NCI-H1105 treated with DMSO at 0.1 percent for 48 hours (cell line): ENCODE data around the gene SPATC1L.

Source experiments
- DNase-seq: peaks from one replicate; lab custom pipeline; 2025; lab: John Stamatoyannopoulos, UW

SPATC1L gene

GRCh38 chr21:46131838-46132651 is 52.2 kb downstream of the SPATC1L start:
- DNase-seq = no peak

GRCh38 chr21:46131588-46131837 is 52.7 kb downstream of the SPATC1L start:
- DNase-seq = no peak

GRCh38 chr21:46130831-46131587 is 53.2 kb downstream of the SPATC1L start:
- no peak for DNase-seq

- DNase-seq = no peak
These were observed 54.2 kb downstream of the SPATC1L start for GRCh38 chr21:46129846-46130651.

- DNase-seq = no peak
These were observed 55.2 kb downstream of the SPATC1L start for GRCh38 chr21:46128933-46129571.

GRCh38 chr21:46128106-46128932 is 55.9 kb downstream of the SPATC1L start:
- no peak for DNase-seq

GRCh38 chr21:46127239-46128105 is 56.8 kb downstream of the SPATC1L start:
- no peak for DNase-seq

GRCh38 chr21:46126309-46127238 is 57.7 kb downstream of the SPATC1L start:
- DNase-seq = no peak

GRCh38 chr21:46125846-46126301 is 58.4 kb downstream of the SPATC1L start:
- no peak for DNase-seq

- no peak for DNase-seq
These were observed 59.1 kb downstream of the SPATC1L start for GRCh38 chr21:46124926-46125845.

- DNase-seq = no peak
These were observed 60.0 kb downstream of the SPATC1L start for GRCh38 chr21:46124083-46124925.

- no peak for DNase-seq
These were observed 61.2 kb downstream of the SPATC1L start for GRCh38 chr21:46122758-46123683.

- no peak for DNase-seq
These were observed 62.0 kb downstream of the SPATC1L start for GRCh38 chr21:46122237-46122671.

- no peak for DNase-seq
These were observed 62.7 kb downstream of the SPATC1L start for GRCh38 chr21:46121286-46122221.
